Ovary (tissue), 9 donors: ENCODE results near the gene IFFO2. TPM values are rescaled to one million over a fixed set of nuclear protein-coding genes. Genes with fewer than 3 reads are reported as not detected.
"Not testable (repeated sequence)": the region's sequence is repeated elsewhere in the genome, so short reads cannot be mapped to it uniquely, and the experiment has no call there.

Experiments
- DNase-seq, 5 donors: peaks; one replicate each; pipeline ENCODE4 v3.0.0-alpha.2; 2019 to 2020
- H3K27ac ChIP-seq, 2 donors: fragments of 200-600 bp; one replicate each; pipeline versions ENCODE4 v1.5.1 to v1.8.0; 2019 to 2022
- H3K27me3 ChIP-seq: fragments of 200-600 bp; one replicate; pipeline ENCODE4 v1.8.0; 2022
- H3K36me3 ChIP-seq: fragments of 200-600 bp; sonication (generic); one replicate; pipeline ENCODE4 v1.5.1; 2019
- H3K4me1 ChIP-seq: one replicate; pipeline ENCODE4 v1.8.1; 2013; ENCODE audit warnings: mild to moderate bottlenecking, moderate library complexity; ENCODE audit not compliant: insufficient read depth
- H3K4me3 ChIP-seq: fragments of 200-600 bp; sonication (generic); one replicate; pipeline ENCODE4 v1.5.1; 2017
- H3K9me3 ChIP-seq, 2 donors: fragments of 200-600 bp in 1 of 2; sonication (generic) in 1 of 2; one replicate each; pipeline versions ENCODE4 v1.5.1 to v1.8.1; 2013 to 2019; ENCODE audit warnings: mild to moderate bottlenecking in 1 of 2, moderate library complexity in 1 of 2
- CTCF ChIP-seq, 3 donors: fragments of 450-650 bp in 2 of 3; fragments of 200-600 bp in 1 of 3; IDR thresholded peaks; one replicate each; pipeline versions ENCODE4 v1.5.1 to v1.8.0; 2016 to 2022; ENCODE audit warnings: antibody characterized with exemption in 3 of 3, mild to moderate bottlenecking in 1 of 3
- EP300 ChIP-seq: sonication (generic); formaldehyde crosslinking; IDR thresholded peaks from one replicate; pipeline ENCODE4 v1.6.1; 2017; ENCODE audit warnings: antibody characterized with exemption
- POLR2A ChIP-seq: fragments of 450-650 bp; IDR thresholded peaks from one replicate; pipeline ENCODE4 v1.6.1; 2017; ENCODE audit warnings: antibody characterized with exemption, mild to moderate bottlenecking, moderate library complexity
- WGBS, 3 donors: extraction: QIAGEN DNeasy Blood & Tissue Kit in 1 of 3; methylation state at CpG; one replicate each; pipeline versions ENCODE4 v1.1.5 to v1.1.7; 2013 to 2017; 5-methylcytosine and 5-hydroxymethylcytosine counted together
- intact Hi-C, 4 donors: fragments of 100-400 bp; cut with DNase I; formaldehyde crosslinking; loops; one replicate each; pipeline versions ENCODE4 v1.11.0 to v1.15.1; 2022 to 2023
- polyA plus RNA-seq, 2 donors: library from polyadenylated mRNA; stranded (reverse); fragments of 200-250 nt in 1 of 2; fragments of 350-450 nt in 1 of 2; fragmentation: Illumina TruSeq in 1 of 2; extraction: RNeasy Lipid Tissue Mini Kit (QIAGEN cat#74804) in 1 of 2; gene quantifications; one replicate each; pipeline ENCODE4 v1.2.3, GENCODE V29; 2013 to 2014
- total RNA-seq, 7 donors: library from RNA; depleted of rRNA in 2 of 7; stranded (reverse); fragments of >200 nt in 2 of 7; fragmentation: NEBNext Ultra II Directional in 3 of 7; extraction: Animal tissue kit (Norgen Biotek cat#: 25700) in 3 of 7; gene quantifications; one replicate each; pipeline versions ENCODE4 v1.1.0 to v1.2.4, GENCODE V29; 2016 to 2023
- donor health status: DM: no; HTN: no; CAD: no; lungs with moderate emphysema.
- donor health status: DM: no; HTN: no; CAD: no.
- donor health status: Bipolar disorder and iron deficiency.
- donor health status: DM: yes; HTN: yes; CAD: no.
- donor health status: DM: no; HTN: no; CAD: no.
- donor health status: DM: yes; HTN: yes; CAD: no.

The IFFO2 gene
- total and polyA plus RNA-seq, 9 donors: 3.4 to 11.2 (median 6.2) TPM

- Histone ChIP-seq H3K27me3 (no peaks in the 10 kb centered on the region), H3K9me3 (no peaks in the 10 kb centered on the region), H3K27ac (no peak overlapping the region), H3K4me1 (no peaks in the 10 kb centered on the region), H3K4me3 (no peak overlapping the region), H3K36me3 (no peaks in the 10 kb centered on the region)
- intact Hi-C loops: no loop called here
- 62 to 72% (median 70%) methylated on average over 8 of the region's 8 CpGs for WGBS, 3 donors
- no peak for TF ChIP-seq POLR2A
- TF ChIP-seq EP300: no peak
- no peak for DNase-seq
Observed at GRCh38 chr1:18874600-18874999, 81.9 kb downstream of the IFFO2 start.

GRCh38 chr1:18874036-18874435, 82.4 kb downstream of the IFFO2 start:
- no peaks in the 10 kb centered on the region for H3K36me3 ChIP-seq
- H3K4me3 ChIP-seq: no peak overlapping the region
- no peaks in the 10 kb centered on the region for H3K27me3 ChIP-seq
- no peak overlapping the region for H3K27ac ChIP-seq
- no peak for DNase-seq
- H3K4me1 ChIP-seq: no peaks in the 10 kb centered on the region
- intact Hi-C loops: no loop called here
- WGBS, 3 donors: 80 to 85% (median 85%) methylated on average over 6 of the region's 6 CpGs
- H3K9me3 ChIP-seq: no peaks in the 10 kb centered on the region
- TF ChIP-seq CTCF (IDR thresholded peaks at IDR 0.05) (no peak), EP300 (no peak), POLR2A (no peak)

GRCh38 chr1:18872071-18872611, 84.3 kb downstream of the IFFO2 start:
- intact Hi-C loops: no loop called here
- Histone ChIP-seq H3K27ac (no peak overlapping the region), H3K27me3 (no peaks in the 10 kb centered on the region), H3K36me3 (no peaks in the 10 kb centered on the region), H3K4me1 (no peaks in the 10 kb centered on the region), H3K9me3 (no peaks in the 10 kb centered on the region), H3K4me3 (no peak overlapping the region)
- DNase-seq: no peak
- TF ChIP-seq EP300 (no peak), POLR2A (no peak), CTCF (IDR thresholded peaks at IDR 0.05) (no peak)
- WGBS, 3 donors: 80 to 100% (median 84%) methylated on average over 2 to 8 of the region's 8 CpGs

- H3K27me3 ChIP-seq: no peaks in the 10 kb centered on the region
- 74 to 91% (median 82%) methylated on average over 7 of the region's 7 CpGs for WGBS, 3 donors
- no peaks in the 10 kb centered on the region for H3K4me1 ChIP-seq
- no peak overlapping the region for H3K4me3 ChIP-seq
- no peak overlapping the region for H3K27ac ChIP-seq
- intact Hi-C loops: no loop called here
- TF ChIP-seq CTCF (IDR thresholded peaks at IDR 0.05) (no peak), POLR2A (no peak), EP300 (no peak)
- DNase-seq: no peak
- H3K9me3 ChIP-seq: no peaks in the 10 kb centered on the region
- no peaks in the 10 kb centered on the region for H3K36me3 ChIP-seq
Observed at GRCh38 chr1:18871401-18872070, 84.9 kb downstream of the IFFO2 start.

GRCh38 chr1:18870957-18871356, 85.5 kb downstream of the IFFO2 start:
- Histone ChIP-seq H3K27ac (no peak overlapping the region), H3K27me3 (no peaks in the 10 kb centered on the region), H3K9me3 (no peaks in the 10 kb centered on the region), H3K36me3 (no peaks in the 10 kb centered on the region), H3K4me1 (no peaks in the 10 kb centered on the region), H3K4me3 (no peak overlapping the region)
- DNase-seq: no peak
- intact Hi-C loops: no loop called here
- TF ChIP-seq CTCF (IDR thresholded peaks at IDR 0.05) (no peak), EP300 (no peak), POLR2A (no peak)
- 89 to 95% (median 90%) methylated on average over 10 of the region's 10 CpGs for WGBS, 3 donors

GRCh38 chr1:18870595-18870865, 85.9 kb downstream of the IFFO2 start:
- H3K27me3 ChIP-seq, H3K9me3 ChIP-seq, DNase-seq, H3K4me1 ChIP-seq, H3K36me3 ChIP-seq, H3K4me3 ChIP-seq, intact Hi-C loops, H3K27ac ChIP-seq: not testable (repeated sequence)
- 71 to 79% (median 79%) methylated on average over 3 of the region's 3 CpGs for WGBS, 3 donors
